ENCODE results near the gene CDK6. TPM values are rescaled to one million over a fixed set of nuclear protein-coding genes. Genes with fewer than 3 reads are reported as not detected.

The CDK6 gene
- total RNA-seq, 1 experiment from 2014 or later = 175 TPM

GRCh38 chr7:92811158-92811557 is 25.2 kb downstream of the CDK6 start:
- Mint-ChIP-seq H3K9me3 (ENCODE audit: unreplicated experiment) (peaks cover 6% of the 10 kb centered on the region), H3K27me3 (ENCODE audit: insufficient read depth, unreplicated experiment) (no peaks in the 10 kb centered on the region), H3K4me1 (ENCODE audit: low read depth, unreplicated experiment) (peaks cover 18% of the 10 kb centered on the region), H3K4me3 (ENCODE audit: unreplicated experiment) (no peak overlapping the region), H3K27ac (ENCODE audit: unreplicated experiment) (no peak overlapping the region), H3K36me3 (ENCODE audit: insufficient read depth, unreplicated experiment) (peaks cover 48% of the 10 kb centered on the region)
- ChIA-PET POLR2A (no interaction called here), CTCF (no interaction called here)
- intact Hi-C loops (cut with micrococcal nuclease; ENCODE audit: unreplicated experiment) = no loop called here
- Histone ChIP-seq H3K36me3 (ENCODE audit: control insufficient read depth, insufficient read depth, low read length) (no peaks in the 10 kb centered on the region; the same call in 1 of the 2 replicates), H3K9me3 (0 out of 2 replicates have a peak, but pooled peaks cover 3% of the 10 kb centered on the region), H3K27me3 (replicated peaks; ENCODE audit: control insufficient read depth, insufficient read depth, low read length) (no peaks in the 10 kb centered on the region), H3K4me1 (peaks cover 18% of the 10 kb centered on the region), H3K4me3 (ENCODE audit: low read depth, low read length) (no peak overlapping the region)
- no peak for DNase-seq
- BruUV-seq (replicated peaks) = no TSS peak
- TF ChIP-seq, protein P1, sequence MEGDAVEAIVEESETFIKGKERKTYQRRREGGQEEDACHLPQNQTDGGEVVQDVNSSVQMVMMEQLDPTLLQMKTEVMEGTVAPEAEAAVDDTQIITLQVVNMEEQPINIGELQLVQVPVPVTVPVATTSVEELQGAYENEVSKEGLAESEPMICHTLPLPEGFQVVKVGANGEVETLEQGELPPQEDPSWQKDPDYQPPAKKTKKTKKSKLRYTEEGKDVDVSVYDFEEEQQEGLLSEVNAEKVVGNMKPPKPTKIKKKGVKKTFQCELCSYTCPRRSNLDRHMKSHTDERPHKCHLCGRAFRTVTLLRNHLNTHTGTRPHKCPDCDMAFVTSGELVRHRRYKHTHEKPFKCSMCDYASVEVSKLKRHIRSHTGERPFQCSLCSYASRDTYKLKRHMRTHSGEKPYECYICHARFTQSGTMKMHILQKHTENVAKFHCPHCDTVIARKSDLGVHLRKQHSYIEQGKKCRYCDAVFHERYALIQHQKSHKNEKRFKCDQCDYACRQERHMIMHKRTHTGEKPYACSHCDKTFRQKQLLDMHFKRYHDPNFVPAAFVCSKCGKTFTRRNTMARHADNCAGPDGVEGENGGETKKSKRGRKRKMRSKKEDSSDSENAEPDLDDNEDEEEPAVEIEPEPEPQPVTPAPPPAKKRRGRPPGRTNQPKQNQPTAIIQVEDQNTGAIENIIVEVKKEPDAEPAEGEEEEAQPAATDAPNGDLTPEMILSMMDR (IDR thresholded peaks at IDR 0.05; ENCODE audit: insufficient read depth in 1 of 2, low read depth in 1 of 2, low read length in 1 of 2, severe bottlenecking in 1 of 2, unreplicated experiment in 1 of 2) = no peak

DNA sequence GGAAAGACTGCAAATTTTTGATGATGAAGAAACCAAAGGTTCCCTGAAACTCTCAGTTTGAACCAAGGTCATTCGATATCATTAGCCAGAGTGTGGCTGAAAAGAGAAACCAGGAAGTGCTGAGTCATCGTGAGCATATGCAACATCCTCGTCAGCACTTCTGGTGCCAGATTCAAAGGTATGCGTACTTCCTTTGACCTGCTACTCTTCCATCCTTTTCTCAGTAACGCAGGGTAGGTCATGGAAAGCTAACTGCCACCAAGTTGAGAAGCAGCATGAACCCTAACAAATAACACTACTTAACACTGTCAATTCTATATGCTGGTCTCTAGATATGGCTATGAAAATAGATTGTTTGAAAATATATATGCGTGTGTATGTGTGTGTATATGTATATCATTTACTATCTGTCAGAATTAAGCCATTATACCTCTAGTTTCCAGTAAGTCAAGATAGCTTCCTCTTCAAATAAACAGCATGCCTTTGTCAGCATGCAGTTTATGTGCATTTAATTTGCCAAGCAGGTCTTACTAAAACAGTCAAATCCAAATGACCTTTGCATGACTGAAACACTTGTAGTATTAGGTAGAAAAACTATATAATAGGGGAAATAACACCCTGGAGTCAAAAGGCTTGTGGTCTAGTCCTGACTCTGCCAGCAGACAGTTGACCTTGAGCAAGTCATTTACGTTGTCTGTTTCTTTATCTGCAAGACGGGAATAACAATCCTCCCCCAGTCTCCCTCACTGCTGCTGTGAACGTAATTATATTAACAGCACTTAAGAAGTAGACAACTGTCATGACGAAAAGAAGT is 26.4 kb downstream of the CDK6 start:
- ChIA-PET POLR2A (no interaction called here), CTCF (no interaction called here)
- H3K4me1 ChIP-seq = peaks cover 18% of the 10 kb centered on the region
- H3K4me3 Mint-ChIP-seq (ENCODE audit: unreplicated experiment) = no peak overlapping the region
- H3K36me3 Mint-ChIP-seq (ENCODE audit: insufficient read depth, unreplicated experiment) = peaks cover 40% of the 10 kb centered on the region
- TF ChIP-seq, protein P1 (IDR thresholded peaks at IDR 0.05; ENCODE audit: insufficient read depth in 1 of 2, low read depth in 1 of 2, low read length in 1 of 2, severe bottlenecking in 1 of 2, unreplicated experiment in 1 of 2) = no peak
- no TSS peak for BruUV-seq (replicated peaks)
- DNase-seq = peak; percentile 47 to 68
- no peaks in the 10 kb centered on the region for H3K27me3 Mint-ChIP-seq (ENCODE audit: insufficient read depth, unreplicated experiment)
- intact Hi-C loops (cut with micrococcal nuclease; ENCODE audit: unreplicated experiment) = no loop called here
- H3K4me3 ChIP-seq (ENCODE audit: low read depth, low read length) = no peak overlapping the region
- no peaks in the 10 kb centered on the region for H3K9me3 ChIP-seq
- H3K4me1 Mint-ChIP-seq (ENCODE audit: low read depth, unreplicated experiment) = peaks cover 18% of the 10 kb centered on the region
- H3K27ac Mint-ChIP-seq (ENCODE audit: unreplicated experiment) = peak overlapping the region; percentile 81
- H3K9me3 Mint-ChIP-seq (ENCODE audit: unreplicated experiment) = no peaks in the 10 kb centered on the region
- no peaks in the 10 kb centered on the region; the same call in 1 of the 2 replicates for H3K36me3 ChIP-seq (ENCODE audit: control insufficient read depth, insufficient read depth, low read length)
- no peaks in the 10 kb centered on the region for H3K27me3 ChIP-seq (replicated peaks; ENCODE audit: control insufficient read depth, insufficient read depth, low read length)

DNA sequence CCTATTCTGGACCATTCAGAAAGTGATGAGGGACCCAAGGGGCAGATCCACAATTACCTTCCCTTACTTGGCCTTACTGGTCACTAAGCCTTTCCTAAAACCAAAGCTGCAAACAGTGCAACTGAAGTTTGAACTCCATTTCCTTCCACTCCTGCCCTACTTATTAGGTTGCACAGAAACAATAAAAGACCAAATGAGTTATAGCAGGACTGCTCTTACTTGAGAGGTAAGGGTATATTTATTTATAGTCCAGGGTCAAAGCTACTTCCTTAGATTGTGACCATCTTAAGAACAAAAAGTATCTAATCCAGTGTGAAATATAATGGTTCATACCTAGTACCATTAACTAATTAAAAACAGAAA is 27.0 kb downstream of the CDK6 start:
- ChIA-PET POLR2A (no interaction called here), CTCF (no interaction called here)
- H3K9me3 Mint-ChIP-seq (ENCODE audit: unreplicated experiment) = no peaks in the 10 kb centered on the region
- TF ChIP-seq, protein P1 (IDR thresholded peaks at IDR 0.05; ENCODE audit: insufficient read depth in 1 of 2, low read depth in 1 of 2, low read length in 1 of 2, severe bottlenecking in 1 of 2, unreplicated experiment in 1 of 2) = no peak
- Histone ChIP-seq H3K9me3 (no peaks in the 10 kb centered on the region), H3K4me3 (ENCODE audit: low read depth, low read length) (no peak overlapping the region), H3K36me3 (ENCODE audit: control insufficient read depth, insufficient read depth, low read length) (no peaks in the 10 kb centered on the region; the same call in 1 of the 2 replicates), H3K4me1 (peaks cover 18% of the 10 kb centered on the region), H3K27me3 (replicated peaks; ENCODE audit: control insufficient read depth, insufficient read depth, low read length) (no peaks in the 10 kb centered on the region)
- peak overlapping the region; percentile 81 for H3K27ac Mint-ChIP-seq (ENCODE audit: unreplicated experiment)
- H3K4me1 Mint-ChIP-seq (ENCODE audit: low read depth, unreplicated experiment) = peaks cover 18% of the 10 kb centered on the region
- BruUV-seq (replicated peaks) = no TSS peak
- no peaks in the 10 kb centered on the region for H3K27me3 Mint-ChIP-seq (ENCODE audit: insufficient read depth, unreplicated experiment)
- H3K4me3 Mint-ChIP-seq (ENCODE audit: unreplicated experiment) = no peak overlapping the region
- intact Hi-C loops (cut with micrococcal nuclease; ENCODE audit: unreplicated experiment) = no loop called here
- DNase-seq = no peak
- peaks cover 36% of the 10 kb centered on the region for H3K36me3 Mint-ChIP-seq (ENCODE audit: insufficient read depth, unreplicated experiment)
